ENCODE data around the gene MT1A.

MT1A gene

DNA sequence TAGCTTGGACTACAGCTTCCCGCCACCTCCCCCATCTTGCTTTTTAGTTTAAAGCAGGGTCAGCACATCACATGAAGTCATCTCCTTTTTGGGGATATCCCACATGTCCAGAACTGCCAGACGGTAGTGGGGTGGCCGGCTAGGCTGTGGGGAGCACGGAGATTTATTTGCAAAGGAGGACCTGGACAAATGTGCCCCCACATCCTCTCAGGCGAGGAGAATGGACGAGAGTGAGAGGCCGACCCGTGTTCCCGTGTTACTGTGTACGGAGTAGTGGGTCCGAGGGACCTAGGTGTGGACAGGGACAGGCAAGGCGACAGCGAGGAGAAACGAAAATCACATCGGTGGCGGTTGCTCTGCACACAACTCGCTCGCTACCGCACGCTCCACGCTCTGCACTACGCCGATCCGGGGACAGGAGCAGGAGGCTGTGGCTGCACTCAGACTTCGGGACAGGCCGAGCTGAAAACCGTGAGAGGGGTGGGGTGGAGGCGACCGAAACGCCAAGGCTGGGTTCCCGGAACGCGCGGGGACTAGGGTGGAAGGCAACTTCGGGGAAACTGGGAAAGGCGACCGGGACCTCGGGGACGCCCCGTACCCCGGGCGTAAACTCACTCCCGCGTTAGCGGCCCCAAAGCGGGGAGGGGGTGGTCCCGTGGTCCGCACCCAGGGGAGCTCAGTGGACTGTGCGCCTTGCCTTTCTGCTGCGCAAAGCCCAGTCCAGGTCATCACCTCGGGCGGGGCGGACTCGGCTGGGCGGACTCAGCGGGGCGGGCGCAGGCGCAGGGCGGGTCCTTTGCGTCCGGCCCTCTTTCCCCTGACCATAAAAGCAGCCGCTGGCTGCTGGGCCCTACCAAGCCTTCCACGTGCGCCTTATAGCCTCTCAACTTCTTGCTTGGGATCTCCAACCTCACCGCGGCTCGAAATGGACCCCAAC, at the start of gene MT1A:
TSS of gene MT1A (plus strand) at position 853 of the 937 bp plus-strand sequence. CDS start at position 926, 73 bp downstream.
- peak; percentile 31 for DNase-seq

DNA sequence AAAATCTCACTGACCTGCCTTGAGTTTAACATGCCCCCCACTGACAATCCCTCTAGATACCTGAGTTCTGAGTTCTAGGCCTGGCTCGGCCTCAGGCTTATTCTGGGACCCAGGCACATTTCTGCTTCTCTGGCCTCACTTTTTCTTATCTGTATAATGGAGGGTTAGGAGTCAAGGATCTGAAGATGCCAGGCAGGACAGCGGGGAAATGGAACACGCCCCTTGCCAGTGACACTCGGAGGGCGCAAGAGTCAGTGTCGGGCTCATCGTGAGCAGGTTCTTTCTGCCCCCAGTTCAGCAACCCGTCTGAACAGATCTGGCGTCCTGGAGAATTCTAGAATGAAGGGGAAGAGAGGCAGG, 49.7 kb upstream of the MT1A start:
- DNase-seq = no peak

DNA sequence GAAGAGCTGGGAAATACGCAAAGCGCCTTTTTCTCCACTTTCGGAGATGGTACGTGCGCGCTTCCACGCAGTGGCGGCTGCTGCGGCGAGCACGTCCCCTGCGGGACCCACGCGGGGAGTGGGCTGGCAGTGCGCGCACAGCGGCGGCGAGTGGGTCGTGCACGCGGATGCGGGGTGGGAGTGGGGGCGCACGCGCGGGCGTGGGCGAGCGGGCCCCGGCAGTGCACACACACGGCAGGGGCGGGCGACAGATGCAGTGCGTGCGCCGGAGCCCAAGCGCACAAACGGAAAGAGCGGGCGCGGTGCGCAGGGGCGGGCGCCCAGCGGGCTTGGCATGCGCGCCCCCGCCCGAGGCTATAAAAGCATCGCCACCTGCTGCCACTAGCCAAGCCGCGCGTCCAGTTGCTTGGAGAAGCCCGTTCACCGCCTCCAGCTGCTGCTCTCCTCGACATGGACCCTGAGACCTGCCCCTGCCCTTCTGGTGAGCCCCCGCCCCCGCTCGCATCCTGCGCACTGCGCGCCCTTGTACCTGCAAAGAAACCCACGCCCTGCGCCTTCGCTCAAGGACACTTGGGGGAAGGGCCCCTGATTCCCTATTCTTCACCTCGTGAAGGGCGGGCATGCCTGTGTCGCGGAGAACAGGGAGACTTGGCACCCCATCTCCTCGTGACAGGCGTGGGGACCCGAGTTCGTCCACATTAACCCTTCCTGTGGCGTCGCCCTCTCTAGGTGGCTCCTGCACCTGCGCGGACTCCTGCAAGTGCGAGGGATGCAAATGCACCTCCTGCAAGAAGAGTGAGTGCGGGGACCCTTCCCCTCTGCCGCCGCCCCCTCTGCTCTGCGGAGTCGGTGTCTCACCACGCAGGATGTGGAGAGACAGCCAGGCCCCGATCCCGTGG, 49.1 kb upstream of the MT1A start, which contains the start of gene MT3:
TSS of gene MT3 (plus strand) at position 388 of the 899 bp plus-strand sequence. CDS start at position 451, 63 bp downstream.
- peak; percentile 57 for DNase-seq

DNA sequence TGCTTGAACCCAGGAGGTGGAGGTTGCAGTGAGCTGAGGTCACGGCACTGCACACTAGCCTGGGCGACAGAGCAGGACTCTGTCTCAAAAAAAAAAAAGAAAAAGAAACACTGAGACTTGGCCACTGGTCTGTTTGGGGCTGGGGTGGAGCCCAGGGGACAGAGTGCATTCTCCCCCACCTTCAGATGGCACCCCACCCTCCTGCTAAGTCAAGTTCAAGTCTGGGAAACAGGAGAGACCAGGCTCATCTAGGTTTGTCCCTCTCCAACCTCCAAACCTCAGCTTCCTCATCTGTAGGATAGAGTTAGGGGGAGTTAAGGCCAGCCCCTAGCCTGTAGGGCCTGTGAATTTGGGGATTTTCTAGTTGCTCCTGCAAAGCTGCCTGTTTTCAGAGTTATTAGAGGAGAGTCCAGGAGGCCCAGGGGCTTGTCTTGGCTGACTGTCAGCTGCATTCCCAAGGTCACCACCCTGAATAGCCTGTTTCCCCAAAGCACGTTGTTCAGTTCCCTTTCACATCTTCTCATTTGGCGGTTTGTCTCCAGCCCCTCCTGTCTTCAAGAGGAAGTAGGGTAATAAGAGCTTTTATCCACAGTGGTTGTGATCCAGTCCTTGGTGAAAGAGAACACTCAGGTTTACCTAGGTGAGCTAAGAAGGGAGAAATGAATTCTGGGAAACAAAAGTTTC, 46.9 kb upstream of the MT1A start:
- no peak for DNase-seq

DNA sequence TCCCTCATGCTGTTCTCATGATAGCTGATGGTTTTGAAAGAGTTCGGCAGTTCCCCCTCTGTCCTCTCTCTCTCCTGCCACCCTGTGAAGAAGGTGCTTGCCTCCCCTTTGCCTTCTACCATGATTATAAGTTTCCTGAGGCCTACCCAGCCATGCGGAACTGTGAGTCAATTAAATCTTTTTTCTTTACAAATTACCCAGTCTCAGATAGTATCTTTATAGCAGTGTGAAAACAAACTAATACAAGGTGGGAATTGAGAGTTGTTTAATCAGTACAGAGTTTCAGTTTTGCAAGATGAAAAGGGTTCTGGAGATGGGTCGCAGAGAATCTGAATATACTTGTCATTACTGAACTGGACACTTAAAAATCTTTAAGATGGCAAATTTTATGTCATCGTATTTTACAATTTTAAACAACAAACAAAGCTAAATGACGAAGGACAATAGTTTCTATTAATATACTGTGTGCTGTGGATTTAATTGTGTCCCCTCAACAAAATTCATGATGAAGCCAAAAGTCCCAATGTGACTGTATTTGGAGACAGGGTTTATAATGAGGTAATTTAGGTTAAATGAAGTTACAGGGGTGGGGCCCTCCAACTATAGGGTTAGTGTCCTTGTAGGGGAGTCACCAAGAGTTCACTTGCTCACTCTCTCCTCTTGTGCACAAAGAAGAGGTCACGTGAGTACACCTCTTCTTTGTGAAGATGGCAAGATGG, 44.7 kb upstream of the MT1A start:
- DNase-seq = no peak

DNA sequence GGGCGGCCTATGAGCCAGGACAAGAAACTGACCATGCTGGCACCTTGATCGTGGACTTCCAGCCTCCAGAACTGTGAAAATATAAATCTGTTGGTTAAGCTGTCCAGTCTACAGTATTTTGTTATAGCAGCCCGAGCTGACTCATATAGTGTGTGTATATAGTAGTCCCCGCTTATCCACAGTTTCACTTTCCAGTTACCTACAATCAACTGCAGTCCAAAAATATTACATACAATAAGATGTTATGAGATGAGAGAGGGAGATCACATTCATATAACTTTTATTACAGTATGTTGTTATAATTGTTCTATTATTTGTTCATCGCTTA, 44.2 kb upstream of the MT1A start:
- no peak for DNase-seq

DNA sequence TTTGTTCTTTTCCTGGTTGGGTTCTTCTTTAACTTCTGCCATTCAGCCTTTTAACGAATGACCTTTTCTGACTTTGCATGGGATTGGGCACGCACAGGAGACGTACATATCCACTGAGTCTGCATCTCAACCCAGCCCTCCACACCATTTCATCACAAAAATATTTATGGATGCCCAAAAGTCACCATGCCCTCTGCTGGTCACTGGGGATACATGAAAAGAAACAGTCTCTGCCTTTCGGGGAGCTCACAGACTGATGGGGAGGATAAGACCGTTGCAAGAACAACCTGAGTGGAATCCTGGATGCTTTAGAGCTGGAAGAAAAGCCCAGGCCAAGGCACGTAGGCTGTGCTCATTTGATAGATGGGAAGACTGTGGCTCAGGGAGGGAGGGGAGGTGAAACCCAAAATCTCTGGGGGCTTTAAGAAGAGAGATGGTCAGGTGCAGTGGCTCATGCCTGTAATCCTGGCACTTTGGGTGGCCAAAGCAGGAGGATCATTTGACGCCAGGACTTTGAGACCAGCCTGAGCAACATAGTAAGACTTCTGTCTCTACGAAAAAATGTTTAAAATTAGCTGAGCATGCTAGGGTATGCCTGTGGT, 38.0 kb upstream of the MT1A start:
- DNase-seq = peak; percentile 24

DNA sequence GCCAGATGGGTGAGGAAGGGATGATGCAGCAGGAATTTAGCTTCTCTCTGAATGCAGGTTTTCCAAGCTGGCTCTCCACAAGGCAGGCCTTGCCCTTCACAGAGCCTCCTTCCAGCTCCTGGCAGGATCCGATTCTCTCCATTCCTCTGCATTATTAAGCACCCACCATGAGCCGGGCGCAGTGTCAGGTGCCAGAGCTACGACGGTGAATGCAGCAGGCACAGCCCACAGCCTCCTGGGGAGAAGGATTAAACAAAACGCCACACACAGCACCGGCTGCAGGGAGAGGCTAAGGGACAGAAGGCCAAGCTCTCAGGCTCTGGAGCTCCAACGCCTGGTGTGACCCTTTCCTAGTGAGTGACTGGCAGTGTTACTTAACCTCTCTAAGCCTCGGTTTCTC, 37.1 kb upstream of the MT1A start:
- DNase-seq = no peak

DNA sequence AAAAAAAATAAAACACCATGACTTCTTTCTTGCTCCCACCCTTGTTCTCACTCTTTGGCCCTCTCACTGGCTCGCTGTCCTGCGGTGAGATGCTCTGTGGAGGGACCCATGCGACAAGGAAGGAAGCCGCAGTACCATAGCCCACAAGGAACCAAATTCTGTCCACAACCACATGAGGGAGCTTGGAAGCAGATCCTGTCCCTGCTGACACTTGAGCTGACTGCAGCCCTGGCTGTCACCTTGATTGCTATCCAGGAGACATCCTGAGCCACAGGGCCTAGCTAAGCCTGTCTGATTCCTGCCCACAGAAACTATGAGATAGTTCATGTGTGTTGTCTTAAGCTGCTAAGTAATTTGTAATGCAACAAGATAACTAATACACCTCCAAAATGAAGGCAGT, 34.9 kb upstream of the MT1A start:
- DNase-seq = peak; percentile 43

DNA sequence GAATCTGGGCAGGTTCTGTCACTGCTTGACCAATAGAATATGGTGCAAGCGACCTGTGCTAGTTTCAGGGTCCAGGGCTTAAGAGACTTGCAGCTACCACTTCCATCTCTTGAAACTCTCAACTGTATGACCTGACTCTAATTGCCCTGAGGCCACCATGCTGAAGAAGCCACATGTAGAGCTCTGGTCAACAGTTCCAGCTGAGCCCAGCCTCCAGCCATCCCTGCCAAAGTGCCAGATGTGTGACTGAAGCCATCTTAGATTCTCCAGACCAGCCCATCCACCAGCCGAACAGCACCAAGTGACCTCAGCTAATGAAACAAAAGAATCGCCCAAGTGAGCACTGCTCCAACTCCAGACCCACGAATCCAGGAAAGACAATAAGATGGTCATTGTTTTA, 33.5 kb upstream of the MT1A start:
- no peak for DNase-seq

DNA sequence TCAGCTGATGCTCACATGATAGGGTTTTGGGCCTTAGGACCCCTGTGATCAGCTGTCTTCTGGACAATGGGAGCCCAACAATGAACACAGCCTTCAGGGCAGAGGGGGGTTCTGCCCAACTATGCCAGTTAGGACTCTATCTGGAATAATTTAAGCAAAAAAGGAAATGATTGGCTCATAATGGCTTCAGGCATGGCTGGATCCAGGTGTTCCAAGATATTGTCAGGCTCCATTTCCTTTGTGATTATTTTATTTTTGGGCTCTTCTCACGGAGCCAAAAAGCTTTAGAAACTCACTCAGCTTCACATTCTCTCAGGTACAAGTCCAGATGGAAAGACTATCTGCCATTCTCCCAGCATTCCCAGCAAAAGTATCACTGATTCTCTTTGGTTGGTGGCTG, 33.0 kb upstream of the MT1A start:
- no peak for DNase-seq

DNA sequence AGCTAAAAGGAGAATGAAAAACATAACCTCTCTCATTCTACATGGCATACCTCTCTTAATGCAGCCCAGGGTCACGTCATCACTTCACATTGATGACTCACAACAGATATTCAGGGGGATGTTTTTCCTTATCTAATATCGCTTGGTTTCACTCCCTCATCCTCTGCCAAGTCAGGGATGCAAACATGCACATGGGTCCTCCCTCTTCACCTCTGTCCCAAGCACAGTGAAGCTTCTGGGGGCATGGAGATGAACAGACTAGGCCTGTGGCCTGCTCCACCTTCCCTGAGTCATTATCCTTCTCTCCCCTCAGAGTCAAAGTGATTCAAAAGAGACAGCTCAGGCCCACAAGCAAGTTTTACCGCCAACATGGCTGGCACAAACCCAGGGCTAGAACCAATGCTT, 32.4 kb upstream of the MT1A start:
- no peak for DNase-seq

DNA sequence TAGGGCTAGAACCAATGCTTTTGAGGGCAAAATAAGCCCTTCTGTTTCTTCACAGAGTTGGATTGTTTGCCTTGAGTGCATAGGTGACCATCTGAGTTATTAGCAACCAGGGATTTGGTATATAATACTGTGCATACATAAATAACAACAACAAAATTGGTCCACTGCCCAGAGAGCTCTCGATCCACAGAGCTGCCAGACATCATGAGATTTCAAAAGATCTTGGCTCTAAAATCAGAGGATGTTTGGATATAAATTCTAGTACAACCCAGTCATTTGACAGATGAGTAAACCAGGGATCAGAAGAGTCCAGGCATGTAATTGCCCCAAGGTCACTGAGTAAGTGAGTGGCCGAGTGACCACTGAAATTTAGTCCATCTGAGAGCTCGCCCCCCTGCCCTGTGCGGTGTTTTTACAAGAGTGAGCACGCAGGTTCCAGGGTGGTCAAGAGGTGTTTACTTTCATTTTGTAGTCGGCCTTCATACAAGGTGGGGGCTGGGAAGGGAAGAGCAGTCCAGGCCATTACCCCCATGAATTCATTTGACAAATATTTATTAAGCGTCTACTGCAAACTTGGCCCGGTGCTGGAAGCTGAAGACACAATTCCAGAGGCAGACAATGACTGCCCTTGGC, 31.9 kb upstream of the MT1A start:
- no peak for DNase-seq

DNA sequence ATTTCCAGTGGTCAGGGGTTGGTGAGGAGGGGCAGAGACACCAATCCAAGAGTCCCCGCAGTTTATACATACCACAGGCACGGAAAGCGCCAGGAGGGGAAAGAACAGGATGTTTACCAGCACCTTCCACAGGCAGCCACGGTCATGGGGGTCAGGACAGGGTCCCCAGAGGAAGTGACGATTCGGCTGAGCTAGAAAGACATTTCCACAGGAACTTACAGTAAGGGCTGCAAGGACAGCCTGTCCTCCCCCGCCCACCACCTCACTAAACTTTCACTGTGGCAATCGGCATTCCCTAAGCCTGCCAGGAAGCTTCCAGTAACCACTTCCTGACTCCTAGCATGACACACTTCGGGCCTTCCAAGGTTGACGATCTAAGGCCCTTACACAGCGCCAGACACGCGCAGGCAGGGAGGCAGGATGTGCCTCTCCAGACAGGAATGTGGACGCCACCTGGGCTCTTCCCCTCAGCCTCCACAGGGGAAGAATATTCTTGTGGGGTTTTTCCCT, 31.3 kb upstream of the MT1A start:
- DNase-seq = peak; percentile 6

DNA sequence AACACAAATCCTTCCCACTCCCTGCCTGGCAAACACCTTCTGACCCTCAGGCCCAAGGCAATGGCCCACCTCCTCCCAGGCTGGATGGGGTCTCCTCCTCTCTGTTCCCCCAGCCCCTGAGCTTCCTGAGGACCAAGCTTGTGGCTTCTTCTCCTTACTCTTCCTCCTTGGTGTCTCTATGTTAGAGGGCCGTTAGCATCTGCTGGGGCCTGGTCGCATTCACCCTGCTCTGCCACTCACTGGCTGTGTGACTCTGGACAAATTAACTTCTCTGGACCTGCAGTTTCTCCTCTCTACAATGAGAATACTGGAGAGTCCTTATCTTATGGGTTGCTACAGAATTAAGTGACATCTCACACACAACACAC, 30.8 kb upstream of the MT1A start:
- no peak for DNase-seq

DNA sequence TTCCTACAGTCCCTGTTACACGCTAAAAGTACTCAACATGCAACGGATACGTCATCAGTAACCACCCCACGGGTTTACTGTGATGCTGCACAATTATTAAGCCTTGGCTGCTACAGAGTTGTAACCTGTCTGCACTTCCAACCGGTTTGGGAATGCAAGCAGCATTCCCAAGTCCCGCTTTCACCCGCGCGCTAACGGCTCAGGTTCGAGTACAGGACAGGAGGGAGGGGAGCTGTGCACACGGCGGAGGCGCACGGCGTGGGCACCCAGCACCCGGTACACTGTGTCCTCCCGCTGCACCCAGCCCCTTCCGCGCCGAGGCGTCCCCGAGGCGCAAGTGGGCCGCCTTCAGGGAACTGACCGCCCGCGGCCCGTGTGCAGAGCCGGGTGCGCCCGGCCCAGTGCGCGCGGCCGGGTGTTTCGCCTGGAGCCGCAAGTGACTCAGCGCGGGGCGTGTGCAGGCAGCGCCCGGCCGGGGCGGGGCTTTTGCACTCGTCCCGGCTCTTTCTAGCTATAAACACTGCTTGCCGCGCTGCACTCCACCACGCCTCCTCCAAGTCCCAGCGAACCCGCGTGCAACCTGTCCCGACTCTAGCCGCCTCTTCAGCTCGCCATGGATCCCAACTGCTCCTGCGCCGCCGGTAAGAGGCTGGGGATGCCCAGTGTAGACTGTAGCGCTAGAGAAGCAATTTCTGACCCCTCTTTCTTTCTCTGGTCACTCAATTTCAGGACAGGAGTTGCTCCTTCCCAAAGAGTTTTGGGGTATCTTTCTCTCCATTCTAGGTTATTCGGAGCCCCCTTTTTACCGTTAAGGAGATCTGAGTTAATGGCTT, 30.2 kb upstream of the MT1A start, which contains the start of gene MT2A:
TSS of gene MT2A (plus strand) at position 542 of the 833 bp plus-strand sequence. CDS start at position 614, 72 bp downstream.
- DNase-seq = peak; percentile 92

DNA sequence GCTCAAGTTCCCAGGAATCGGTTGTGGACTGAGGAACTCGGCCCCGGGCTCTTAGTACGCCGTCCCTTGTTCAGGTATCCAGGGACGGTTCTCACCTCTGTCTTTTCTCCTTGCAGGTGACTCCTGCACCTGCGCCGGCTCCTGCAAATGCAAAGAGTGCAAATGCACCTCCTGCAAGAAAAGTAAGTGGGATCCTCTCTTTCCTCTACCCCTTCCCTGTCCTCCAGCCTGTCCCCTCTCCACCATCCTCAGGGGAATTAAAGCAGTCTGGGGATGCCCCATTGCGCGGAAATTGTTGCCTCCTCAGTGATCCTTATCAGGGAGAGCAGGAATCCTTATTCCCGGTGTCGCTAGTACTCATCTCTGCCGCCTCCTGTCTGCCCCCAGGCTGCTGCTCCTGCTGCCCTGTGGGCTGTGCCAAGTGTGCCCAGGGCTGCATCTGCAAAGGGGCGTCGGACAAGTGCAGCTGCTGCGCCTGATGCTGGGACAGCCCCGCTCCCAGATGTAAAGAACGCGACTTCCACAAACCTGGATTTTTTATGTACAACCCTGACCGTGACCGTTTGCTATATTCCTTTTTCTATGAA, 29.5 kb upstream of the MT1A start:
- no peak for DNase-seq

DNA sequence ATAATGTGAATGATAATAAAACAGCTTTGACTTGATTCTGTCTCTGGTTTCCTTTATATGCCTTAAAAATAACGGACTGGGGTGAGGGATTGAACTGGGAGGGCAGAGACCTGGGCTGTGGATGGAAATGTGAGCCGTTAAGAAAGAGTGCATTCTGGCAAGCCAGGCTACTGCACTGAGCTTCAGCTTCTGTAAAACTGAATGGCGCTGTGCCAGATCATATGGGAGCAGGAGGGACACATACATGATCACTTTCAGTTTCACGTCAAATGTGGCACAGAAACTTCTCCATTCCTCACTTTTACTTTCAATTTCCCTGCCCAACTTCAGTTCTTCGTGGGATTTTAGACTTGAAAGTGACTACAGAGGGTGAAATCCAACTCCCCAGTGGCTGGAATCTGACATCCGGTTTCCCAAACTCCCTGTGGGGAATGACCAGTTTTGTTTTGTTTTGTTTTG, 29.0 kb upstream of the MT1A start:
- DNase-seq = peak; percentile 52

DNA sequence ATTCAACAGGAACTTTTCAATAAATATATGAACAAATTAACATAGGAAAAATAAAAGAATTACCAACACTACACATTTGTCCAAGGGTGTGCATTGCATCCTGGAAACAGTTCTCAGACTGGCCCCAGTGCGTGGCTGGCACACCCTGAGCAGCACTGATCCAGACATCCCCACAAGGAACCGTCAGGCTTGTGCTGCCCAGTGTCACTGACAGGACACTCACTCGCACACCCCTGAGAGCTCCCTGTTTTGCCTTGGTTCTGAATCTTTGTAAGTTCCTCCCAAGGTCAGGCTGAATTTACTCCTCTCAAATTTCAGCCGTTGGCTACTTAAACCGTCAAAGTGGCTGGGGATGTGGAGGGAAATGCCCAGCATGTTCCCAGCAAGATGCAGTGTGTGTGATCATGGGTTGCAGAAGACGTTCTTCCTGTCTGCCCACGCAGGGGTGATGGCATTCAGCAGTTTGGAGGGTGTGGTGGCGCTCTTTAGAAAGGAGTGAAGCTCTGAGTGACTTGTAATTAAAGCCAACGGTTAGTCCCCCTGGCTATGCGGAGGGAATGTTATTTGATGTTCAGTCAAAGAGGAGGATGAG, 28.4 kb upstream of the MT1A start:
- no peak for DNase-seq
